Measurements from ENCODE around the gene GJA3. TPM values are rescaled to one million over a fixed set of nuclear protein-coding genes. Genes with fewer than 3 reads are reported as not detected.

GJA3 gene
- total RNA-seq, 2 donors from 2014 or later, result 0.45 TPM; not detected in 1

DNA sequence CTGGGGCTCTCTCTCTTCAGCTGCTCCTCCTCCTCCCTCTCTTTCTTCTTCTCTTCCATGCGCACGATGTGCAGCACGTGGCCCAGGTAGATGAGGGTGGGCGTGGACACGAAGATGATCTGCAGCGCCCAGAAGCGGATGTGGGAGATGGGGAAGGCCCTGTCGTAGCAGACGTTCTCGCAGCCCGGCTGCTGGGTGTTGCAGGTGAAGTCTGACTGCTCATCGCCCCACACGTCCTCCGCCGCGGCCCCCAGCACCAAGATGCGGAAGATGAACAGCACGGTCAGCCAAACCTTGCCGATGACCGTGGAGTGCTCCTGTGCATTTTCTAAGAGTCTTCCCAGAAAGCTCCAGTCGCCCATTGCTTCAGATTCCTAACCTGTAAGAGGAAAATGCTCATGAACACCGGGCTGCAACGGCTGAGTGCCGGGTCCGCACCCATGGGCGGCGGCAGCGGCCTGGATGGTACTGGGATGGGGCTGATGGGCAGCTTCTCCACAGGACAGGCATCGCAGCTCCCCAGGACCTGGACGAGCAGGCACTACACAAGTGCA lies 17.8 kb downstream of the GJA3 start:
- H3K27ac Mint-ChIP-seq, result no peak overlapping the region
- H3K9me3 Mint-ChIP-seq, result no peaks in the 10 kb centered on the region
- DNase-seq (ENCODE audit: low spot score in 2 of 2), result no peak
- H3K36me3 Mint-ChIP-seq, result no peaks in the 10 kb centered on the region
- no peak for ATAC-seq

DNA sequence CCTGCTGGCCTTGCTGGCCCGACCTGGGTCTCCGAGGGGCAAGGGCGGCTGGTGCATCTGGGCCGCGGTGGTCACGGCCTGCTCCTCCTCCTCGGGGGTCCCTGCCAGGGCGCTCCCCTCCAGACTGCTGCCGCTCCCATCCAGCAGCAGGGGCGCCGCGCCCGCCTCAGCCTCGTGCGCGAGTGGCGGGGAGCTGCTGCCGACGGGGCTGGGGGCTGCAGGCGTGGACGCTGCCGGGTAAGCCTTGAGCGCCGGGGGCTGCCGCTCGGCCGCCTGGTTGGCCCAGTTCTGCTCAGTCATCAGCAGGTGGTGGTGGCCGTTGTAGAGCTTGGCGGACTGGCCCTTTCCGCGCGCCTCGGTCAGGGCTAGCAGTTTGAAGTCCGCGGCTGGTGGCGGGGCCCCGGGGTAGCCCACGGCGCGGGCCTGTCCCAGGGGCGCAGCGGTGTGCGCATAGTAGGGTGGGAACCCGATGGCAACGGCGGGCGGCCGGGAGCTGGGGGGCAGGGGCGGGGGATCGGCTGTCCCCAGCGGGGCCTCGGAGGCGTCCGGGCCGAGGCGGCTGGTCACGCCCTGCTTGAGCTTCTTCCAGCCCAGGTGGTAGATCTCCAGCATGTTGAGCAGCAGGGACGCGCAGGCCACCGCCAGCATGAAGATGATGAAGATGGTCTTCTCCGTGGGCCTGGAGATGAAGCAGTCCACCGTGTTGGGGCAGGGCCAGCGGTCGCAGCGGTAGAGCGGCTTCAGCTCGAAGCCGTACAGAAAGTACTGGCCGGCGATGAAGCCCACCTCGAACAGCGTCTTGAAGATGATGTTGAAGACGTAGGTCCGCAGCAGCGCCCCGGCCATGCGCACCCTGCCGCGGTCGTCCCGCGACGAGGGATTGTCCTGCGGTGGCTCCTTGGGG lies 18.6 kb downstream of the GJA3 start:
- ATAC-seq, result no peak
- H3K9me3 Mint-ChIP-seq, result no peaks in the 10 kb centered on the region

DNA sequence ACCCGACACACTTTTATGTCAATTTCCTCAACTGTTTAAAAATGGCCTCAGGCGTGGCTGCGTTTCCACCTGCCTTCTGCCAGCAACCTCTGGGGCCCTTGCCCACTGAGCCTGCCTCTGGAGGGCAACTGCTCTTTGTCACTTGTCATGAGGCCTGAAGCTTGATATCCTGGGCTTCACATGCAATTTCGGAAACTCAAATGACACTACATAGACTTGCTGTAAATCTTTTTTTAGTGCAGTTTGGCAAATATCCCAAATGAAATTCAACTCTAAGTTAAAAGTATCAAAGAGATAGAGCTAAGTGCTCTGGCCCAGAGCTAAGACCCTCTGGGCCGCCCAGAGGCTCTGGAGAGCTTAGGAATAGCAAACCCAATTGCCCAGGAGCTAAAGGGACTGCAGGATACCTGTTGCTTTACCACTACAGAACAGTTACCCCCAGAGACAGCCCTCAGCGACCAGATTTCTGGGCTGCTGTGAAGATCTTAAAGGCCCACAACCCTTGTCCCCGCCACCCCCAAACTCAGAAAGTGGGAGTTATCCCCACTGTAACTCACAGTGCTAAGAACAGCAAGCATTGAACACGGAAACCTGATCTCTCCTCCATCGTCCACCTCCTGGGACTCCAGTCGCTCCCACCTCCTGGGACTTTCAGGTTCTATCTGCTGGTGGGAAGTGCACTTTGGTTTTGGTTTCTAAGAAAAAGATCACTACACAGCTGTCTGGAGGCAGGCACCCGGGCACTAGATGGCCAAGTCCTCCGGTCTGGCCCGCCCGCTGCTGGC lies 19.4 kb downstream of the GJA3 start:
- ATAC-seq (no peak), DNase-seq (ENCODE audit: low spot score in 2 of 2) (no peak)
- Mint-ChIP-seq H3K27ac (no peak overlapping the region), H3K9me3 (no peaks in the 10 kb centered on the region), H3K36me3 (no peaks in the 10 kb centered on the region)

More for the DNA sequence above, 18.6 kb downstream of the GJA3 start:
- no peak overlapping the region for H3K27ac Mint-ChIP-seq
- no peaks in the 10 kb centered on the region for H3K36me3 Mint-ChIP-seq
- no peak for DNase-seq (ENCODE audit: low spot score in 2 of 2)

DNA sequence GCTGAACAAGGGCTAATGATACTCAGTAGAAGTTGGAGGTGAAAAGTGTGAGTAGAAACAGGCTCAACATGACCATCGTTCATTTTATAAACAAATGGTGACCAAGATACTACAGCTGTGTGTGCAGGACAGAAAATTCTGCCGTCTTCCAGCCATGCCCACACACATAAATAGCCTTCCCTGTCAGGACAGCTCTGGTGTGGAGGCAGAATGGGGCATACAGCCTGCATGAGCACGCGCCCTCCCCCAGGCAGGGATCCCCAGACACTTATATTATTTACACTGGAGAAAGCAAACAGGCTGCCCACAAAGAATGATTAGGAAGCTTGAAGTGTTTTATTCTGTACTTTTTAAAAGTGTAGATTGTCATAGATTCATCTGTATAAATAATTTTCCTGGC lies 20.4 kb downstream of the GJA3 start:
- Mint-ChIP-seq H3K9me3 (no peaks in the 10 kb centered on the region), H3K36me3 (no peaks in the 10 kb centered on the region), H3K27ac (no peak overlapping the region)
- ATAC-seq, result no peak
- no peak for DNase-seq (ENCODE audit: low spot score in 2 of 2)

DNA sequence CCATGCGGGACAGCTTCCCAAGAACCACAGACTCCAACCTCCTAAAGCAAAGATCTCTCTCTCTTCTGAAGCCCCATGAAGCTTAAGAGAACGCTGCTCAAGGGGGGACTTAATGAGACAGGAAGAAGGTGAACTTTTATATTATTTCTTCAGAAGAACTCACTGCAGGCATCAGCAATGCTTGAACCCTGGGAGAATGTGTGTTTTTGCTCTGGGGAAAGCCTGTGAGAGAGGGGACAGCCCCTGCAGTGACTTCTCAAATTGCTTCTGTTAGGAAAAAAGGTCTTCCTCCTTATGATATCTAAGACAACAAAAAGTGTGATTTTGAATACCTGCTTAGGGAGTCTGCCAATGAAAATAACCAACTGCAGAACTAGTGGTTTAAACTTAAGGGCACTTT lies 23.0 kb downstream of the GJA3 start:
- Mint-ChIP-seq H3K9me3 (no peaks in the 10 kb centered on the region), H3K36me3 (no peaks in the 10 kb centered on the region), H3K27ac (no peak overlapping the region)
- DNase-seq (ENCODE audit: low spot score in 2 of 2) (no peak), ATAC-seq (no peak)

DNA sequence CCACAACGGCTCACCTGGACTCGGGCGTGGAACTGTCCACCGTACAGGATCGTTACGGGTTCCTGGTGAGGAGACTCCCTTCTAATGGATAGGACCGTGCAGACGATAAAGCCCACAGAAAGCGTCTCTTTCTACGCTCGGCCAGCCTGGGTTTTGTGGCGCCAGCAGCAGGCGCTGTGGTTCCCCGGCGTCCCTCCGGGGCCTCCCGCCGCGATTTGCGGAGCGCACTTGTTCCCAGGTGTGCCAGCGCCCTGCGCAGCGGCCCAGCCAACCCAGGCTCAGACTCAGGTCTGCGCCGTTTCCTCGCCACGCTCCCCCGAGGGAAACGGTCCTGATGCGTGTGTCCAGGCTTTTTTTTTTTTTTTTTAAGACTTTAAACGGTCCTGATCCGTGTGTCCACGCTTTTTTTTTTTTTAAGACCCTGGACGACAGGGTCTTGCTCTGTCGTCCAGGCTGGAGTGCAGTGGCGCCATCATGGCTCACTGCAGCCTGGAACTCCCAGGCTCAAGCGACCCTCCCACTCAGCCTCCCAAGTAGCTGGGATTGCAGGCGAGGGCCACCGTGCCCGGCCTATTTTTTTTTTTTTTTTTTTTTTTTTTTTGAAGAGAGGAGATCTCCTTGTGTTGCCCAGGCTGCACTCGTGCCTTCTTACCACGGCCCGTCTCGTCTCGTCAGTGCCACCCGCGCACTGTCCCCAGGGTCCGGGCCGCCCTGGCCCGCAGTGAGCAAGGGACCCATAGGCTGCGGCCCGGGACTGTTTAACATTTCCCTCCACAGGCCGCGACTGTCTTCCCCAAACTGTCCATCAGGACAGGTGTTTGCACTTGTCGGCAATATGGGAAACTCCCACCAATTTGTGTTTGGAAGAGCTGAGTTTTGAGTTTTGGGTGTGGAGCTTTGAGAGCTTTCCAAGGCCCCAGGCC lies 23.8 kb downstream of the GJA3 start:
- Mint-ChIP-seq H3K36me3 (no peaks in the 10 kb centered on the region), H3K27ac (no peak overlapping the region), H3K9me3 (no peaks in the 10 kb centered on the region)
- DNase-seq (ENCODE audit: low spot score in 2 of 2) (peak in 1 of 2 donors; percentile 60), ATAC-seq (peak; percentile 58 to 86)

DNA sequence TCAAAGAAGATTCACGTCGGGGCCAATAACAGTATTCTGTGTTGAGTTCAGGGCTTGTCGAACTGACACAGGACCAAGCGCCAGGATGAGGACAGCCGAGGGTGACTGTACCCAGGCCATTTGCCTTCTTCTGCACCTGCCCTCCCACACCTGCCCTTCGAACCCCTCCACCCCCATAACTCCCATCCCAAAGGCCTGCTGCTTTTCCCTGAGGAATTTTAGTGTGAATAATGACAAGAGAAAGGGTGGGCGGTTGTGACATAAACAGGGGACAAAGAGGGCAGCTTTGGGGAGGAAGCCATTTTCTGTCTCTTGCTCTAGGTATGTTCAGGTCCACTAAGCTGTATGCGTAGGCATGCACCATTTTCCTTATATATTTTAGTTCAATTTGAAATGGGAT lies 26.1 kb downstream of the GJA3 start:
- DNase-seq (ENCODE audit: low spot score in 2 of 2), result no peak
- Mint-ChIP-seq H3K36me3 (no peaks in the 10 kb centered on the region), H3K9me3 (no peaks in the 10 kb centered on the region), H3K27ac (no peak overlapping the region)
- no peak for ATAC-seq

DNA sequence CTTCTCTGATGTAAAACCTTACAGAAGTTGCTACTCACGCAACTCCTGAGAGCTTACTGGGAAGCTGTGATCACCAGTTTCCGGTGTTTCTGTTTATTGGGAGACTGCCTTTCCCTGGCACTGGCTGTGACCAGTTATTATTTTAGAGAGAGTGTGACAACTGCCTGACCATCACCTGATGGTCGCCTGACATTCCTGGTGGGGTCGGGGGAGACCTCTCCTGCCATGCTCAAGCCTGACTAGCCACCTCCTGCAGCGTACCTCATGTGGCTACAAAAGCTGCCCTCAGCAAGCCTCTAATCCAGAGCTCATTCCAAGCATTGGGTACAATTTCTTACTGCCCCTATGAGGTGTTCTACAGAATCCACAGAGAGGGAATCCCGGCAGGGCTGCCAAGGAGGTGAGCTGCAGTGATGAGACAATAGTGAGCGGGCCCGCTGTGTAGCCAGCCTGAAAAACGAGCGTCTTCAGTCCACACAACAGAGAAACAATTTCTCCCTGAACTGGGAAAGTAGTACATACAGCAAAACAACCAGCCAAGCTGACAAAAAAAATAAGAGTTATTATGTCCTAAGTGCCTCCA lies 28.7 kb downstream of the GJA3 start:
- Mint-ChIP-seq H3K36me3 (no peaks in the 10 kb centered on the region), H3K27ac (no peak overlapping the region), H3K9me3 (no peaks in the 10 kb centered on the region)
- DNase-seq (ENCODE audit: low spot score in 2 of 2) (no peak), ATAC-seq (no peak)

DNA sequence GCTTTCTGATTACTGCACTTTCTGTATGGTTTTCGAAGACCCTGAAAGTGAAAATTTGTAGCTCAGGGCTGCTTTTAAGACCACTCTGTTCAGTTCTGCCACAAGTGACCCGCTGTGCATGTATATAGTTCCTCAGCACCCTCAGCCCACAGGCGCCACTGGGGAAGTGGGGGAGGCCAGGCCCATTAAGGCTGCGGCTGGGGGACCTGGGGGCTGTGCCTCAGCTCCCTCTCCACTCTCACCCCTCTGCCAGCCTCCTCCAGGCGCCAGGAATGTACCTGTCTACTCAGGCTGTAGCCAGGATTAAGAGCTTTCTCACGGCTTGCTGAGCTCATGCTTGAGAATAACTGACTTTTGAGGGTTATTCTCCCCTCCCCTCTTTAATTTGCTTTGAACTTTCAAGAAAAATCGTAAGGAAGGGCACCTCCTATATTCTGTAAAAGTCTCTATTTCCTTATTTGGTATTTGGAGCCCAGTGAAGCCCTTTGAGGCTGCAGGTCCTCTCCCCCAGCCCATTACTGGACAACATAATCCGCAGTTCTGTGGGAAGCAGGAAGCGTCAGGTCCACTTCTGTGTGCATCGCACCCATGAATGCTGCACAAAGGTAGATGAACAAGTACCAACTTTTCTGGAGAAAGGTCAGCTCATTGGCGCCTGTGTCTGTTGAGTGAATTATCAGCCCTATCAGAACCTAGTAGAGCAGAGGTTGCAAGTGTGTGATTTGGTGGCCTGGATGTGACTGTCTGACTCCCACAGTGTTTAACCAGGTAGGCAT lies 29.6 kb downstream of the GJA3 start:
- no peak for DNase-seq (ENCODE audit: low spot score in 2 of 2)
- no peak overlapping the region for H3K27ac Mint-ChIP-seq
- no peaks in the 10 kb centered on the region for H3K36me3 Mint-ChIP-seq
- ATAC-seq, result no peak
- H3K9me3 Mint-ChIP-seq, result no peaks in the 10 kb centered on the region

DNA sequence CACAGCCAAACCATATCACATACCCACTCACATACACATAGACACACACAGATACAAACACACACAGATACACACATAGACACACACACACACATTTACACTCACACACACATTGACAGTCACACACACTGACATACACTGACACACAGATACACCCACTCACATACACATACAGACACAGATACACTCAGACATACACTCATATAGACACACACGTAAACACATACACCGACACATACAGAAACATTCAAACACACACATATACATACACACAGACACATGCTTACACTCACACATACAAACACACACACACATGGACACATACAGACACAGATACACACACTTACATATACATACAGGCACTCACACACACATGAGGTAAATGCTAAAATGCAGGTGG lies 30.2 kb downstream of the GJA3 start:
- Mint-ChIP-seq H3K9me3 (no peaks in the 10 kb centered on the region), H3K27ac (no peak overlapping the region), H3K36me3 (no peaks in the 10 kb centered on the region)
- DNase-seq (ENCODE audit: low spot score in 2 of 2) (no peak), ATAC-seq (no peak)

DNA sequence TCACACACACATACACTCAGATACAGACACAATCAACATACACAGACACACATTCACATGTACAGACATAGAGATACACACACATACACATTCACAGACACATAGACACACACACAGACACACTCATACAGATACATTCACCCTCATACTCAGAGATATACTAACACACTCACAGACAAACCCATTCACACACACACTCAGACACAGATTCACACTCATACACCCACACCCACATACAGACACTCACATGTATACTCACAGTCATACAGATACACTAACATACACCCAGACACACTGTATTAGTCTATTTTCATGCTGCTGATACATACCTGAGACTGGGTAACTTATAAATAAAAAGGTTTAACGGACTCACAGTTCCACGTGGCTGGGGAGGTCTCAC lies 30.8 kb downstream of the GJA3 start:
- peak in 1 of 2 donors; percentile 44 for ATAC-seq
- H3K27ac Mint-ChIP-seq, result no peak overlapping the region

DNA sequence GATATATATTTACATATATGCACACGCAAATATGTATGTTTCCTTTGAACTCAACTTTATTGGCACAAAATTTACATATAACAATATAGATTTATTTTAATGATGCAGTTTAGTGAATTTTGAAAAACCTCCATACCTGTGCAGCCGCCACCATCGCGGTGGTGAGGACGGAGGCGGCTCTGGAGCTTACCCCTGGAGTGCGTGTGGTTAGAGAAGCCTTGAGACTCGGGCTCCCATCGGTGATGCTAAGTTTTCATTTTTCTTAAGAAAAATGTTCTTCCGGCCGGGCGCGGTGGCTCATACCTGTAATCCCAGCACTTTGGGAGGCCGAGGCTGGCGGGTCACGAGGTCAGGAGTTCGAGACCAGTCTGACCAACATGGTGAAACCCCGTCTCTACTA lies 31.8 kb downstream of the GJA3 start:
- no peak for ATAC-seq

More for the DNA sequence above, 30.8 kb downstream of the GJA3 start:
- Mint-ChIP-seq H3K9me3 (no peaks in the 10 kb centered on the region), H3K36me3 (no peaks in the 10 kb centered on the region)
- DNase-seq (ENCODE audit: low spot score in 2 of 2), result no peak

DNA sequence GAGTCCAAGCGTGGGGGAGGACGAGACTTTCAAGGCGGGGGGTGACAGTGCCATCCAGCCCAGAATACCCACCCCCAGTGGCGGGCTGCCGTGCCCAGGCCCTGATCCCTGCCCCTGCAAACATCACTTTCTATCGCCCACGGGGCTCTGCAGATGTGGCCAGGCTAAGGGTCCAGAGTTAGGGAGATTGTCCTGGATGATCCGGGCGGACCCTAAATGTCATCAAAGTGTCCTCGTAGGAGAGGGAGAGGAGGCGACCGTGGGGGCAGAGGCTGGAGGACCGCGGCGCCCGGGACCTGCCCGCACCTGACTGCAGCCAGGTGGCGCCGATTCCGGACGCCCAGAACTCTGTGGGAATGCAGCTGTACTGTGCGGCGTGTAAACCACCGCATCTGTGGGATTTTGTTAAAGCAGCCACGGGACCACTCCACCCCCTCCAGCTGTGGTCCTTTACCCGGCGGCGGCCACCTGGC lies 32.4 kb downstream of the GJA3 start:
- H3K36me3 Mint-ChIP-seq, result no peaks in the 10 kb centered on the region
- peak in 1 of 2 donors; percentile 57 for DNase-seq (ENCODE audit: low spot score in 2 of 2)

More for the DNA sequence above, 31.8 kb downstream of the GJA3 start:
- Mint-ChIP-seq H3K9me3 (no peaks in the 10 kb centered on the region), H3K27ac (no peak overlapping the region), H3K36me3 (no peaks in the 10 kb centered on the region)
- DNase-seq (ENCODE audit: low spot score in 2 of 2), result no peak

DNA sequence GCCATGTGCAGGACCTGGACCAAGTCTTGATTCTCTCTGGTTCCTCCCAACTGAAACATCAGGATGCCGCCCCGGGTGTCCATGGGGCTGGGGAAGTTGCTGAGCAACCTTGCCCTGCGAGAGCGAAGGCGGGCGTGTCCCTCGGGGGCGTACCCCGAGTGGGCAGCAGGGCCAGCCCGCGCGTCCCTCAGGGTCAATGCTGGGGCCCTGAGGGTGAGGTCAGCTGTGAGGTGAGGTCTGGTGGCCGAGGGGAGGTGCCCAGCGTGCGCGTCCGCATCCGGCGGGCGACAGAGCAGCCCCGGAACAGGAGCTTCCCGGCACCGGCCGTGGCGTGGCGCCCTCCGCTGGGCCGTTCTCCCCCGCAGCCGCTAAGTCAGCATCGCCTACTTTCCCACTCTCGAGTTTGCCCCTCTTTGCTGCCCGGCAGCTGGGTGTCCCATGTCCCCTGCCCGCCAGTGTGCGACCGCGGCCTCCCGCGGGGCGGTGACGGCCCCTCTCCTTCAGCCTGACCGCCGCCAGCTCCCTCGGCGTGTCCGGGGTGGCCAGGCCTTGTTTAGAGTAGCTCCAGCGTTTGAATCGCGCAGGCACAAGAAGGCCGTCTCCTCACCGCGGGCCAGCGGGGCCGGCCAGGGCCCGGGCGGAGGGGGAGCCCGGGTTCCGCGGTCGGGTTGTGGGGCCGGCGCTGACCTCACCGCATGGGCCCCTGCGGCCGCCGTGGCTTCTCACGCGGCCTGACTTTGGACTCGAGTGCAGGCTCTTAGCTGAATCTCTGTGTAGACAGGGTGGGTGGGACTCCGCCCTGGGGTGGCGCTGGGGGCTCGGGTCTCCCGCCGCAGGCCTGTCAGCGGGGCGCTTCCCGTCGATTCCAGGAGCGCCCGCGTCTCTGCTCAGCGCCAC lies 33.0 kb downstream of the GJA3 start:
- Mint-ChIP-seq H3K9me3 (no peaks in the 10 kb centered on the region), H3K27ac (no peak overlapping the region), H3K36me3 (no peaks in the 10 kb centered on the region)
- ATAC-seq (peak; percentile 70 to 81), DNase-seq (ENCODE audit: low spot score in 2 of 2) (peak; percentile 42 to 74)

More for the DNA sequence above, 32.4 kb downstream of the GJA3 start:
- Mint-ChIP-seq H3K27ac (no peak overlapping the region), H3K9me3 (no peaks in the 10 kb centered on the region)
- peak; percentile 13 to 37 for ATAC-seq

DNA sequence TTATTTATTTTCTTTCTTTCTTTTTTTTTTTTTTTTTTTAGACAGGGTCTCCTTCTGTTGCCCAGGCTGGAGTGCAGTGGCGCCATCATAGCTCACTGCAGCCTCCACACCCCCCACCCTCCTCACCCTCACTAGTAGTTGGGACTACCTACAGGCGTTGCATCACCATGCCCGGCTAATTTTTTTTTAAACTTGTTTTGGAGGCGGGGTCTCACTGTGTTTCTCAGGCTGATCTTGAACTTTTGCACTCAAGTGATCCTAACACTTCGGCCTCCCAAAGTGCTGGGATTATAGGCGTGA lies 33.6 kb downstream of the GJA3 start:
- no peaks in the 10 kb centered on the region for H3K9me3 Mint-ChIP-seq
- no peak overlapping the region for H3K27ac Mint-ChIP-seq
- DNase-seq (ENCODE audit: low spot score in 2 of 2), result no peak
- H3K36me3 Mint-ChIP-seq, result no peaks in the 10 kb centered on the region
- peak in 1 of 2 donors; percentile 25 for ATAC-seq

All from activated naive CD4-positive, alpha-beta T cell treated with anti-CD3 and anti-CD28 coated beads, Interleukin-2, amount 50 U/mL, for 72 hours (primary cell).